Lung (tissue), 12 donors: ENCODE results near the gene PATJ. TPM values are rescaled to one million over a fixed set of nuclear protein-coding genes. Genes with fewer than 3 reads are reported as not detected.

Experiments used
- ATAC-seq: fragments of 200-7000 bp; cut with Tn5 transposase; one replicate; pipeline ENCODE4 v1.9.1; 2020; ENCODE audit warnings: moderate number of reproducible peaks; ENCODE audit not compliant: insufficient read depth, low FRiP score
- DNase-seq, 3 donors: peaks; one replicate each; pipeline ENCODE4 v3.0.0-alpha.2; 2013 to 2017
- H3K27ac ChIP-seq, 2 donors: one replicate each; pipeline ENCODE4 v1.5.1; 2013; ENCODE audit warnings: mild to moderate bottlenecking in 2 of 2, moderate library complexity in 2 of 2, control low read depth in 1 of 2, inconsistent platforms in 1 of 2, low read depth in 1 of 2, low read length in 1 of 2
- H3K27me3 ChIP-seq, 3 donors: one replicate each; pipeline ENCODE4 v1.5.1; 2013; ENCODE audit warnings: low read length in 2 of 3; ENCODE audit not compliant: control insufficient read depth in 3 of 3, insufficient read depth in 3 of 3
- H3K36me3 ChIP-seq, 4 donors: one replicate each; pipeline ENCODE4 v1.5.1; 2013; ENCODE audit warnings: low read length in 4 of 4, mild to moderate bottlenecking in 1 of 4, moderate library complexity in 1 of 4; ENCODE audit not compliant: control insufficient read depth in 4 of 4, insufficient read depth in 4 of 4
- H3K4me1 ChIP-seq, 5 donors: one replicate each; pipeline ENCODE4 v1.5.1; 2013; ENCODE audit warnings: low read length in 5 of 5, mild to moderate bottlenecking in 2 of 5, moderate library complexity in 1 of 5; ENCODE audit not compliant: control insufficient read depth in 5 of 5, insufficient read depth in 5 of 5
- H3K4me3 ChIP-seq: one replicate; pipeline ENCODE4 v1.5.1; 2013; ENCODE audit warnings: mild to moderate bottlenecking, control low read depth, moderate library complexity
- H3K9ac ChIP-seq, 2 donors: one replicate each; pipeline ENCODE4 v1.5.1; 2013; ENCODE audit warnings: low read length in 2 of 2, control low read depth in 1 of 2; ENCODE audit not compliant: insufficient read depth in 1 of 2
- H3K9me3 ChIP-seq, 4 donors: one replicate each; pipeline ENCODE4 v1.5.1; 2013; ENCODE audit warnings: low read length in 3 of 4, mild to moderate bottlenecking in 1 of 4, moderate library complexity in 1 of 4; ENCODE audit not compliant: control insufficient read depth in 4 of 4, insufficient read depth in 3 of 4
- WGBS, 2 donors: extraction: QIAGEN DNeasy Blood & Tissue Kit; methylation state at CpG; one replicate each; pipeline ENCODE4 v1.1.7; 2013; 5-methylcytosine and 5-hydroxymethylcytosine counted together
- polyA plus RNA-seq, 2 donors: library from polyadenylated mRNA; stranded (reverse); fragments of 200-250 nt; gene quantifications; one replicate each; pipeline ENCODE4 v1.2.1, GENCODE V29; 2013
- total RNA-seq, 2 donors: library from RNA; depleted of rRNA in 1 of 2; stranded (reverse); fragments of >200 nt in 1 of 2; gene quantifications; one replicate each; pipeline ENCODE4 v1.2.1, GENCODE V29; 2014 to 2021
- TF ChIP-seq, protein P1 (sequence below): IDR thresholded peaks from 2 replicates; pipeline ENCODE4 v1.5.1; 2012; ENCODE audit warnings: mild to moderate bottlenecking; ENCODE audit errors: control extremely low read depth, extremely low read depth
- donor health status: control.
- donor health status: control.
- donor health status: Bipolar disorder and iron deficiency.
- donor health status: healthy.
- donor health status: DM: yes; HTN: yes; CAD: no.

PATJ gene
- total and polyA plus RNA-seq, 4 donors: 5.3 to 115 (median 26.8) TPM

DNA sequence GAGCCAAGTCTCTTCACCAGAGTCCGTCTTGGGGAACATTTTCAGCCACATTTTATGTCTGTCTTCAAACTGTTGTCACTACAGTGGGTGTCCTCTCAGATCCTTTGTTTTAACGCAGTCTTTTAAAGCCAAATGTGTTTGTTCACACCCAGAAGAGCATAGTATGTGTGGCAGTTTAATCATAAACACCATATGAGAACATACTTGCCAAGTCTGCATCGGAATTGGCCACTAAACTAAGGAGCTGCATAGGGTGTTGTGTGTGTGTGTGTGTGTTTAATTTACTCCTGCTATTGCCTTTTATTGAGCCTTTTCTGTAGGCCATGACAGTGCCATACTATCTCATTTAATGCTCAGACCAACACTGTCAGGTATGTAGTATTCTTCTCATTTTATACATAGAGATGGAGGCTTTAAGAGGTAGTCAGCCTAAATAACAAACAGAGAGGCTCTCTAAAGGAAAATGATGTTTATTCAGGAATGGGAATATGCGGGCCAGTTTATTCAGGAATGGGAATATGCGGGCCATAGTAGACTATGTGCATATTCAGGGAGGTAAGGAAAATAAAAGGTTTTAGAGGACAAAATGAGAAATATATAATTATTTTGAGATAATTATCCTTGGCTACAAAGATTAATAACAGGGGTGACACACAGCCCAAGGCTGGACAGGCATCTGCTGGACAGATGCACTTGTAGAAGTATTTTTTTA, 384.5 kb downstream of the PATJ start:
- no peak for ATAC-seq
- TF ChIP-seq, protein P1, sequence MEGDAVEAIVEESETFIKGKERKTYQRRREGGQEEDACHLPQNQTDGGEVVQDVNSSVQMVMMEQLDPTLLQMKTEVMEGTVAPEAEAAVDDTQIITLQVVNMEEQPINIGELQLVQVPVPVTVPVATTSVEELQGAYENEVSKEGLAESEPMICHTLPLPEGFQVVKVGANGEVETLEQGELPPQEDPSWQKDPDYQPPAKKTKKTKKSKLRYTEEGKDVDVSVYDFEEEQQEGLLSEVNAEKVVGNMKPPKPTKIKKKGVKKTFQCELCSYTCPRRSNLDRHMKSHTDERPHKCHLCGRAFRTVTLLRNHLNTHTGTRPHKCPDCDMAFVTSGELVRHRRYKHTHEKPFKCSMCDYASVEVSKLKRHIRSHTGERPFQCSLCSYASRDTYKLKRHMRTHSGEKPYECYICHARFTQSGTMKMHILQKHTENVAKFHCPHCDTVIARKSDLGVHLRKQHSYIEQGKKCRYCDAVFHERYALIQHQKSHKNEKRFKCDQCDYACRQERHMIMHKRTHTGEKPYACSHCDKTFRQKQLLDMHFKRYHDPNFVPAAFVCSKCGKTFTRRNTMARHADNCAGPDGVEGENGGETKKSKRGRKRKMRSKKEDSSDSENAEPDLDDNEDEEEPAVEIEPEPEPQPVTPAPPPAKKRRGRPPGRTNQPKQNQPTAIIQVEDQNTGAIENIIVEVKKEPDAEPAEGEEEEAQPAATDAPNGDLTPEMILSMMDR: no peak
- H3K9me3 ChIP-seq: no peaks in the 10 kb centered on the region

DNA sequence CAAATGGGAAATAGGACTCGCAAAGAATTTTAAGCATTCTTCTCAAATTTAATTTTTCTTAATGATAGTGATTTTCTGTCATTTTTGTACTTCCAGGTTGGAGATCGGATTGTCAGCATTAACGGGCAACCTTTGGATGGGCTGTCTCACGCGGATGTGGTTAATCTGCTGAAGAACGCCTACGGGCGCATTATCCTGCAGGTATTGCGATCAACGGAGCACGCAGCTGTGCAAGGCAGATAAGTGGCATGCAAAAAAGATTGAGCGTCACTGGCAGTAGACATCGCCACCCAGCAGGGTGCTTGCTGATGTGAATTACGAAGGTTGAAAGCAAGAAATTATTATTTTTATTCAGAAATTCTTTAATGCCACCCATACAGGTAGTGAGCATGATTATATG, 386.5 kb downstream of the PATJ start:
- no peak overlapping the region for H3K27ac ChIP-seq
- ATAC-seq: no peak
- H3K9me3 ChIP-seq: no peaks in the 10 kb centered on the region
- TF ChIP-seq, protein P1: no peak
- no peak for DNase-seq
- H3K36me3 ChIP-seq: peaks cover 0 to 3% (median 2%) of the 10 kb centered on the region in 4 donors
- H3K4me3 ChIP-seq: no peak overlapping the region
- no peak overlapping the region for H3K9ac ChIP-seq
- 92% methylated on average over 14 of the region's 14 CpGs for WGBS, 2 donors
- no peaks in the 10 kb centered on the region for H3K4me1 ChIP-seq
- no peaks in the 10 kb centered on the region for H3K27me3 ChIP-seq

More for the DNA sequence above, 384.5 kb downstream of the PATJ start:
- DNase-seq: no peak
- Histone ChIP-seq H3K4me3 (no peak overlapping the region), H3K36me3 (peaks cover 0 to 3% (median 2%) of the 10 kb centered on the region in 4 donors), H3K27me3 (no peaks in the 10 kb centered on the region), H3K9ac (no peak overlapping the region), H3K4me1 (no peaks in the 10 kb centered on the region), H3K27ac (no peak overlapping the region)
- WGBS, 2 donors: 92 to 93% methylated on average over 5 of the region's 5 CpGs

DNA sequence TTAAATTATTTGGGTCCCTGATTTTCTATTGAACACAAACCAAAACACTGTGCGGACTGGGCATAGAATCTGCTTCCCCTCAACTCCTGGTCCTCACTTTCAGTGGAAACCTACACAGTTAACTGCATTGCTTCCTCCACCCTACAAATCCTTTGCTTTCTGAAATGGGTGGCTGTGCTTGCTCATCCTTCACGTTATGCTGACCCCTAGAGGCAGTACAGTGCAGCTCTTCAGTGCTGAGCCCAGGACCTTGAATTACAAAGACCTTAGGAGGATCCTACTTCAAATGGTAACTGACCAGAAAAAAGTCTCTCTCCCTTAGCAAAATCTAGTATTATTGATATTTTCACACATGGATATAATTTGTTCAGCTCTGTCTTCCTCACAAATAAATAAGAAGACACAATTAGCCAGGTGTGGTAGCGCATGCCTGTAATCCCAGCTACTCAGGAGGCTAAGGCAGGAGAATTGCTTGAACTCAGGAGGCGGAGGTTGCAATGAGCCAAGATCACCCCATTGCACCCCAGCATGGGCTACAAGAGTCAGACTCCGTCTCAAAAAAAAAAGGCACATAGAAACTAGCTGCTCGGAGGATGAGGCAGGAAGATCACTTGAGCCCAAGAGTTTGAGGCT, 388.9 kb downstream of the PATJ start:
- Histone ChIP-seq H3K27ac (no peak overlapping the region), H3K9ac (no peak overlapping the region), H3K27me3 (no peaks in the 10 kb centered on the region), H3K36me3 (peaks cover 0 to 3% (median 2%) of the 10 kb centered on the region in 4 donors), H3K4me1 (no peaks in the 10 kb centered on the region), H3K9me3 (no peaks in the 10 kb centered on the region), H3K4me3 (no peak overlapping the region)
- ATAC-seq: no peak
- WGBS, 2 donors: 75 to 77% methylated on average over 6 of the region's 6 CpGs
- TF ChIP-seq, protein P1: peak; percentile 48
- peak; percentile 41 to 64 (median 64) for DNase-seq
